ENCODE measurements around the gene UBAP1L. TPM values are rescaled to one million over a fixed set of nuclear protein-coding genes. Genes with fewer than 3 reads are reported as not detected.

Gene UBAP1L
- total RNA-seq, 1 donor = 1.7 TPM

DNA sequence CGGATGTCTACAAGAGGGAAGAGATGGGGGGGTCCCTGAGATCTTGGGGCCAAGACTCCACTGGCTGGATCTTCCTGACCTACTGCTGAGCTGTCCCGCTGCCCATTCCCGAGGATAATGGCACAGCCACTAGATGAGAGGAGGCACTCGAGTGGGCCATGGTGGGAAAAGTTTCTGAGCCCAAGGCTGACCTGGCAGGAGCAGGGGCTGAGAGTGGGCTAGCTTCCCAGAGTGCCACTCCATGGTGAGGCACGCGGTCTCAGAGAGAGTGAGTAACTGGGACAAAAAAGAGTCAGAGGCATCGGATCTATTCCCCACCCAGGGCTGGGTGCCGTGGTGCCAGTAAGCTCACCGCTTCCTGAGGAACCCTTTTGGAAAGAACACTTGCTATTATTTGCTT lies 58.9 kb downstream of the UBAP1L start:
- DNase-seq (ENCODE audit: low read depth) = no peak
- TF ChIP-seq, protein P1, sequence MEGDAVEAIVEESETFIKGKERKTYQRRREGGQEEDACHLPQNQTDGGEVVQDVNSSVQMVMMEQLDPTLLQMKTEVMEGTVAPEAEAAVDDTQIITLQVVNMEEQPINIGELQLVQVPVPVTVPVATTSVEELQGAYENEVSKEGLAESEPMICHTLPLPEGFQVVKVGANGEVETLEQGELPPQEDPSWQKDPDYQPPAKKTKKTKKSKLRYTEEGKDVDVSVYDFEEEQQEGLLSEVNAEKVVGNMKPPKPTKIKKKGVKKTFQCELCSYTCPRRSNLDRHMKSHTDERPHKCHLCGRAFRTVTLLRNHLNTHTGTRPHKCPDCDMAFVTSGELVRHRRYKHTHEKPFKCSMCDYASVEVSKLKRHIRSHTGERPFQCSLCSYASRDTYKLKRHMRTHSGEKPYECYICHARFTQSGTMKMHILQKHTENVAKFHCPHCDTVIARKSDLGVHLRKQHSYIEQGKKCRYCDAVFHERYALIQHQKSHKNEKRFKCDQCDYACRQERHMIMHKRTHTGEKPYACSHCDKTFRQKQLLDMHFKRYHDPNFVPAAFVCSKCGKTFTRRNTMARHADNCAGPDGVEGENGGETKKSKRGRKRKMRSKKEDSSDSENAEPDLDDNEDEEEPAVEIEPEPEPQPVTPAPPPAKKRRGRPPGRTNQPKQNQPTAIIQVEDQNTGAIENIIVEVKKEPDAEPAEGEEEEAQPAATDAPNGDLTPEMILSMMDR (IDR thresholded peaks at IDR 0.05; ENCODE audit: insufficient read depth, low read depth, low read length) = no peak
- no peak overlapping the region for H3K4me3 ChIP-seq (ENCODE audit: low read depth, low read length)

DNA sequence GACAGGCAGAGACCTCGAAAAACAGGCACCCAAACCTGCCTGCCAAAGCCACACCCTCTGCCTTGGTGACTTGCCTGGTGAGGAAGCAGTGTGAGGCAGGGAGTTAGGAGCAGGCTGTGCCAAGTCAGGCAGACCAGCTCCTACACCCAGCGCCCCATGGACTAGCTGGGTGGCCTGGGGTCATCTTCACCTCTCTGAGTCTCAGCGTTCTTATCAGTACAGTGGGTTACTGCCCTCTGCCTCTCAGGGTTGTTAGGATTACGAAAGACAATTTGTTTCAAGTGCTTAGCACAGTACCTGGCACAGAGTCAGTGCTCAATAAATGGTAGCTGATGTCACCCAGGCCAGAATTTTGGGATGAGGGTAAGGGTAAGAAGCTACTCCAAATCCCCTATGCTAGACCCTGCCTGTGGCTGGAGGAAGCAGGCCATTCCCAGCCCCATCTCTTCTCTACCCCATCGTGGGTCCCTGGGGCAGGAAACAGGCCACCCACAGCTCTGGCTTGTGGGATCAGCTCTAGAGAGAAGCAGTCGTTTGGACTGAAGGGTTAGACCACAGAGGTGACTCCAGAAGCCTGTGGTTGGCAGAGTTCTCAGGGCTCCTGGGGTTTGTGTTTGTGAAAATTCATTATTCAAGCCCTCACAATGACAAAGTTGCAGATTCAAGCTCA lies 59.7 kb downstream of the UBAP1L start:
- peak; percentile 30 for DNase-seq (ENCODE audit: low read depth)
- no peak overlapping the region for H3K4me3 ChIP-seq (ENCODE audit: low read depth, low read length)
- TF ChIP-seq, protein P1 (IDR thresholded peaks at IDR 0.05; ENCODE audit: insufficient read depth, low read depth, low read length) = no peak

DNA sequence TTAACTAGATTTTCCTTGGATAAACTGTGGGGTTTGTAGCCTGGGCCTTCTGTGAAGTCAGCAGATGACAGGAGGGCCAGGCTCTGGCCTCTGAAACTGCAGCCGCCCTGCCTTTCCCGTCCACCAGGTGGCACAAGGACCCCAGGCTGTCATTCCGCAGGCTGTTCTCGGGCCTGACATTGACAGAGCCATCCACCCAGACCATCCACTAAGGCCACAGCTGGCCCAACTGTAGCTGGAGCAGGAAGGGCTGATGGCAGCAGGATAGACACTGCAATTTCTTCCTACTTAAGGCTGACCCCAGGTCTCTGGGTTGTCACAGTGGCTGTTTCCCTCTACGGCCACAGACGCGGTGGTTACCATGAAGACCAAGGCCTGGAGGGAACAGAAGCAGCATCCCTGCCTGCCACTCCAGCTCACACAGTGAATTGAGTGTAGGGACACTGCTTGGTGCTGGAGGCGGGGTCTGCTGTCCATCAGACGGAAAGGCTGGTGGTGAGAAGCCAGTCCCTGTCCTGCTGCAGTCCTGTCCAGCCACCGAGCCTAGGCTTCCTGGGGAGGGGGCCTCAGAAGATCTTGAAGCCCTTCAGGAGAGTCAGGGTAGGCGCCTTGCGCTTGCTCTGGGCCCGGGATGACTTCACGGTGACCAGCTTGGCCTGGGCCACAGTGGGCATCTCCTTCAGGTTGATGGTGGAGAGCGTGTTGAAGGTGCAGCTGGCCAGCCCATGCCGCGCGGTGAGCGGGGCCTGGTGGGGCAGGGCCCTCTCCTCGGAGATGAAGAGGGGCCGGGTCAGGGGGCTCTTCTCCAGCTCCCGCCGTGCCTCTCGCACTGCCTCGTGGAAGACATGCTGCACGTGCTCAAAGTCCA lies 60.4 kb downstream of the UBAP1L start:
- DNase-seq (ENCODE audit: low read depth) = peak; percentile 70
- no peak overlapping the region for H3K4me3 ChIP-seq (ENCODE audit: low read depth, low read length)
- TF ChIP-seq, protein P1 (IDR thresholded peaks at IDR 0.05; ENCODE audit: insufficient read depth, low read depth, low read length) = peak; percentile 95

DNA sequence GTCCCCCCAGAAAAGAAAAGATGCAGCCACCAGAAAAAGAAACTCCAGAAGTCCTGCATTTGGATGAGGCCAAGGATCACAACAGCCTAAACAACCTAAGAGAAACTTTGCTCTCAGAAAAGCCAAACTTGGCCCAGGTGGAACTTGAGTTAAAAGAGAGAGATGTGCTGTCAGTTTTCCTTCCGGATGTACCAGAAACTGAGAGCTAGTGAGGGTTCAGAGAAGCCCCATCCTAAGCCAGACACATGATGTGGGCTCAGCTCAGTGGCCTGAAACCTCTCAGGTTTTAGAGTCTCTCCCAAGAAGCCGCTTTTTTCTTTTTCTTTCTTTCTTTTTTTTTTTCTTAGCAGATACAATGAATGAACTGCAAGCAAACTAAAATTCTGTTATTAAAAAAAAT lies 62.0 kb downstream of the UBAP1L start:
- H3K4me3 ChIP-seq (ENCODE audit: low read depth, low read length) = no peak overlapping the region
- no peak for DNase-seq (ENCODE audit: low read depth)
- TF ChIP-seq, protein P1 (IDR thresholded peaks at IDR 0.05; ENCODE audit: insufficient read depth, low read depth, low read length) = no peak

DNA sequence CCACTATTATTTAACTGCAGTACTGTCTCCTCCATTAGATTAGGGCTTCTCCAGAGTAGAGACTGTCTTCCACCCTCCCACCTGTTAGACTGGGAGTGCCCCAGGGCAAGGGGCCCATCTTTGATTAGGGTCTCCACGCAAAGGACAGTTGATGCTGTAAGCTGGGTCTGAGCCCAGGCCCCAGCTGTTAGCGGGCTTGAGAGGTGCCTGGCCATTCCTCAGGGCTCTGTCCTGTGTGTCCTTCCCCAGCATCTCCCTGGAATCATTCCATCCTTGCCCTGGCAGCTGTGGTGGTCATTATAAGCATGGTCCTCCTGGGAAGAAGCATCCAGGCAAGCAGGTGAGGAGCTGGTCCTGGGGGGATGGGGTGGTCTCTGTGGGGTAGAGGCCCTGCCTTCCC lies 63.7 kb downstream of the UBAP1L start:
- H3K4me3 ChIP-seq (ENCODE audit: low read depth, low read length) = no peak overlapping the region
- TF ChIP-seq, protein P1 (IDR thresholded peaks at IDR 0.05; ENCODE audit: insufficient read depth, low read depth, low read length) = no peak
- no peak for DNase-seq (ENCODE audit: low read depth)

DNA sequence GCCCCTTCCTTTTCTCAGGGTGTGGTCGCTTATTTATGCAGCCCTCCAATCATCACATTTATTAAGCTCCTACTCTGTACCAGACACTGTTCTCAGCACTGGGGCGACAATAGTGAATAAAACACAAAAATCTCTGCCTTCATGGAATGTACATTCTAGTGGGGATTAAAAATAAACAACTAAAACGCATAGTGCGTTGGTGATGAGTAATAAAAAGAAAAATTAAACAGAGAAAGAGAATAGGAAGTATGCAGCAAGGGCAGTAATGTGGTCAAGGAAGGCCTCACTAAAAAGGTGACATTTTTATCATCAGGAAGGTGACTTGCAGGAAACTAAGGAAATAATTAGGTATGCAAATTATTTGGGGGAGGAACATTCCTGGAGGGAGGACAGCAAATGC lies 64.7 kb downstream of the UBAP1L start:
- DNase-seq (ENCODE audit: low read depth) = no peak
- H3K4me3 ChIP-seq (ENCODE audit: low read depth, low read length) = no peak overlapping the region
- TF ChIP-seq, protein P1 (IDR thresholded peaks at IDR 0.05; ENCODE audit: insufficient read depth, low read depth, low read length) = no peak
